H1 (cell line): ENCODE measurements around the gene CHRNA4. TPM values are rescaled to one million over a fixed set of nuclear protein-coding genes. Genes with fewer than 3 reads are reported as not detected.

ENCODE experiments used
- E2F6 ChIP-seq: IDR thresholded peaks from 2 replicates; pipeline ENCODE4 v1.6.1; 2012; ENCODE audit warnings: inconsistent platforms
- polyA plus RNA-seq, 7 experiments: library from polyadenylated mRNA; depleted of rRNA in 3 of 7; stranded (reverse) in 5 of 7; unstranded in 2 of 7; fragments of >200 nt in 5 of 7; fragments of 200-250 nt in 2 of 7; gene quantifications; 1 replicate in 5 of 7; 2 replicates in 1 of 7; 4 replicates in 1 of 7; pipeline versions ENCODE4 v1.2.1 to v1.2.3, GENCODE V29; 2011 to 2013; ENCODE audit warnings: missing spikeins in 2 of 7, mixed read lengths in 2 of 7
- total RNA-seq: library from RNA; stranded (reverse); fragmentation: NEBNext Ultra II Directional; extraction: Animal tissue kit (Norgen Biotek cat#: 25700); gene quantifications from 2 replicates; pipeline ENCODE4 v1.2.1, GENCODE V29; 2021

The CHRNA4 gene
- total and polyA plus RNA-seq, 2 of the 8 experiments (the other 6 are each of a cell fraction or from before 2014, with no cell fraction given), result 4.3 to 5.7 TPM

- TF ChIP-seq E2F6, result no peak
Observed at GRCh38 chr20:63325021-63325471, 36.1 kb downstream of the CHRNA4 start (continued).
